ENCODE data around the gene GARS1.
"Not testable (repeated sequence)": the region's sequence is repeated elsewhere in the genome, so short reads cannot be mapped to it uniquely, and the experiment has no call there.

Gene GARS1

GRCh38 chr7:30564243-30564892, 30.3 kb upstream of the GARS1 start:
- TF ChIP-seq CTCF (IDR thresholded peaks at IDR 0.05; ENCODE audit: low read depth, low read length, poor library complexity, severe bottlenecking): peak; percentile 99
- TF ChIP-seq EZH2phosphoT487 (IDR thresholded peaks at IDR 0.05; ENCODE audit: borderline replicate concordance, low read length): no peak
- Histone ChIP-seq H3K27me3 (ENCODE audit: control insufficient read depth, low read length) (no peaks in the 10 kb centered on the region), H3K27ac (ENCODE audit: low read depth, low read length) (no peak overlapping the region), H3K9me2 (replicated peaks; ENCODE audit: control insufficient read depth, low read length) (no peaks in the 10 kb centered on the region), H3F3A (ENCODE audit: control insufficient read depth, insufficient read depth) (no peaks in the 10 kb centered on the region), H3K4me3 (ENCODE audit: low read length) (no peak overlapping the region), H3K4me2 (ENCODE audit: low read length) (no peak overlapping the region), H3K36me3 (ENCODE audit: control insufficient read depth, low read length) (no peaks in the 10 kb centered on the region; the same call in 1 of the 2 replicates), H3K9me3 (ENCODE audit: control insufficient read depth, insufficient read depth, low read length) (no peaks in the 10 kb centered on the region), H4K20me1 (ENCODE audit: control insufficient read depth, insufficient read depth, low read depth, low read length) (no peaks in the 10 kb centered on the region), H3K79me2 (ENCODE audit: control insufficient read depth, low read length) (no peaks in the 10 kb centered on the region), H3K4me1 (ENCODE audit: control insufficient read depth, low read length) (peaks cover 2% of the 10 kb centered on the region; the same call in 1 of the 2 replicates)

- Histone ChIP-seq H3K27ac (ENCODE audit: low read depth, low read length) (no peak overlapping the region), H3K27me3 (ENCODE audit: control insufficient read depth, low read length) (no peaks in the 10 kb centered on the region), H3K4me3 (ENCODE audit: low read length) (no peak overlapping the region), H3F3A (ENCODE audit: control insufficient read depth, insufficient read depth) (no peaks in the 10 kb centered on the region), H3K4me2 (ENCODE audit: low read length) (no peak overlapping the region), H3K79me2 (ENCODE audit: control insufficient read depth, low read length) (no peaks in the 10 kb centered on the region), H3K4me1 (ENCODE audit: control insufficient read depth, low read length) (peaks cover 2% of the 10 kb centered on the region; the same call in 1 of the 2 replicates), H4K20me1 (ENCODE audit: control insufficient read depth, insufficient read depth, low read depth, low read length) (no peaks in the 10 kb centered on the region), H3K9me2 (replicated peaks; ENCODE audit: control insufficient read depth, low read length) (no peaks in the 10 kb centered on the region), H3K9me3 (ENCODE audit: control insufficient read depth, insufficient read depth, low read length) (no peaks in the 10 kb centered on the region), H3K36me3 (ENCODE audit: control insufficient read depth, low read length) (no peaks in the 10 kb centered on the region; the same call in 1 of the 2 replicates)
- TF ChIP-seq CTCF (IDR thresholded peaks at IDR 0.05; ENCODE audit: low read depth, low read length, poor library complexity, severe bottlenecking): no peak
- TF ChIP-seq EZH2phosphoT487 (IDR thresholded peaks at IDR 0.05; ENCODE audit: borderline replicate concordance, low read length): no peak
Measured at GRCh38 chr7:30566596-30566995, 28.1 kb upstream of the GARS1 start.

DNA sequence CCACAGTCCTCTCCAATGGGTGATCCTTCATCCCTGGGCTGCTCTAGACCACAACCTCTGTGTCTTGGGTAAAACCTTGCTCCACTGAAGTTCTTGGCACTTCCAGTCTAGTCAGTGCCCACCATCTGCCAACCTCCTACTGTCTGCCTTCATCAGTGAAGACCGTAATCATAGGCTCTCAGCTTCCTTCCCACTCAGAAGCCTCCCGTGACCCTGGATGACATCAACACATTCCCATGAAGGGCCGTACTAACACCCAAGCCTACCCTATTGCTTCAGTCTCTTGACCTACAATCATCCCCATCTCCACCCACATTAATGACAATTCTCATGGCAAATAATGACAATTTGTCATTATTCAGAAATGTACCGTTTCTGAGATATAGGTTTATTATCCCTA, 27.6 kb upstream of the GARS1 start:
- H3K36me3 ChIP-seq (ENCODE audit: control insufficient read depth, low read length): no peaks in the 10 kb centered on the region; the same call in 1 of the 2 replicates
- H3K9me2 ChIP-seq (replicated peaks; ENCODE audit: control insufficient read depth, low read length): no peaks in the 10 kb centered on the region
- no peak for TF ChIP-seq EZH2phosphoT487 (IDR thresholded peaks at IDR 0.05; ENCODE audit: borderline replicate concordance, low read length)
- TF ChIP-seq CTCF (IDR thresholded peaks at IDR 0.05; ENCODE audit: low read depth, low read length, poor library complexity, severe bottlenecking): no peak
- H3F3A ChIP-seq (ENCODE audit: control insufficient read depth, insufficient read depth): no peaks in the 10 kb centered on the region
- no peak overlapping the region for H3K4me3 ChIP-seq (ENCODE audit: low read length)
- no peaks in the 10 kb centered on the region for H4K20me1 ChIP-seq (ENCODE audit: control insufficient read depth, insufficient read depth, low read depth, low read length)
- H3K27ac ChIP-seq (ENCODE audit: low read depth, low read length): no peak overlapping the region
- H3K4me1 ChIP-seq (ENCODE audit: control insufficient read depth, low read length): peaks cover 2% of the 10 kb centered on the region; the same call in 1 of the 2 replicates
- H3K27me3 ChIP-seq (ENCODE audit: control insufficient read depth, low read length): no peaks in the 10 kb centered on the region
- H3K4me2 ChIP-seq (ENCODE audit: low read length): no peak overlapping the region
- H3K79me2 ChIP-seq (ENCODE audit: control insufficient read depth, low read length): no peaks in the 10 kb centered on the region
- no peaks in the 10 kb centered on the region for H3K9me3 ChIP-seq (ENCODE audit: control insufficient read depth, insufficient read depth, low read length)

- not testable (repeated sequence) for H3K27me3 ChIP-seq (ENCODE audit: control insufficient read depth, low read length); H3K4me2 ChIP-seq (ENCODE audit: low read length); H3K9me3 ChIP-seq (ENCODE audit: control insufficient read depth, insufficient read depth, low read length); H3K4me3 ChIP-seq (ENCODE audit: low read length); H4K20me1 ChIP-seq (ENCODE audit: control insufficient read depth, insufficient read depth, low read depth, low read length); H3K27ac ChIP-seq (ENCODE audit: low read depth, low read length); H3K9me2 ChIP-seq (replicated peaks; ENCODE audit: control insufficient read depth, low read length); H3K79me2 ChIP-seq (ENCODE audit: control insufficient read depth, low read length); H3K4me1 ChIP-seq (ENCODE audit: control insufficient read depth, low read length); H3F3A ChIP-seq (ENCODE audit: control insufficient read depth, insufficient read depth)
- H3K36me3 ChIP-seq (ENCODE audit: control insufficient read depth, low read length): peaks cover 13% of the 10 kb centered on the region
Measured at GRCh38 chr7:30570238-30570637, 24.4 kb upstream of the GARS1 start.

Data from DOHH2 (cell line).